IMR-90 (cell line): ENCODE results near the gene CDK5RAP3. TPM values are rescaled to one million over a fixed set of nuclear protein-coding genes. Genes with fewer than 3 reads are reported as not detected.

ENCODE experiments used
- ATAC-seq: fragments of 200-7000 bp; cut with Tn5 transposase; 2 replicates; pipeline ENCODE4 v1.9.1; 2020; ENCODE audit warnings: low read depth, mild to moderate bottlenecking, moderate library complexity
- BruUV-seq: library from RNA; stranded (reverse); fragments of 400-500 nt; replicated peaks from 2 replicates; lab custom pipeline; 2021; lab: Mats Ljungman, UMichigan
- CTCF ChIA-PET: fragments of 300-600 bp; formaldehyde crosslinking; extraction: SDS; loops from one replicate; lab custom pipeline; 2021; ENCODE audit warnings: antibody characterized with exemption; lab: Yijun Ruan, JAX
- POLR2A ChIA-PET: fragments of 300-600 bp; sonication (Branson Sonifier 250); formaldehyde crosslinking; loops from one replicate; lab custom pipeline; 2022; ENCODE audit warnings: antibody characterized with exemption; ENCODE audit not compliant: unreplicated experiment; lab: Charles Lee
- DNase-seq: peaks from one replicate; pipeline ENCODE4 v3.0.0; 2013
- H2AFZ ChIP-seq: replicated peaks from 2 replicates; pipeline ENCODE3; 2013; ENCODE audit warnings: low read length, mild to moderate bottlenecking; ENCODE audit not compliant: poor library complexity
- H2AK5ac ChIP-seq: 2 replicates; pipeline ENCODE4 v1.6.1; 2013; ENCODE audit warnings: low read depth, low read length, inconsistent platforms
- H2AK9ac ChIP-seq: replicated peaks from 2 replicates; pipeline ENCODE3; 2013; ENCODE audit warnings: mild to moderate bottlenecking, low read depth, low read length, moderate library complexity; ENCODE audit not compliant: poor library complexity
- H2BK120ac ChIP-seq: 2 replicates; pipeline ENCODE4 v1.6.1; 2013; ENCODE audit warnings: low read depth, low read length, inconsistent platforms
- H2BK15ac ChIP-seq: 3 replicates; pipeline ENCODE4 v1.6.1; 2013; ENCODE audit warnings: low read depth, low read length, inconsistent platforms
- H2BK20ac ChIP-seq: 2 replicates; pipeline ENCODE4 v1.6.1; 2013; ENCODE audit warnings: low read depth, mild to moderate bottlenecking, inconsistent platforms, low read length, moderate library complexity
- H2BK5ac ChIP-seq: 2 replicates; pipeline ENCODE4 v1.6.1; 2013; ENCODE audit warnings: mild to moderate bottlenecking, low read depth, low read length, inconsistent platforms; ENCODE audit not compliant: poor library complexity, severe bottlenecking
- H3K14ac ChIP-seq: replicated peaks from 2 replicates; pipeline ENCODE4 v1.6.1; 2013; ENCODE audit warnings: low read depth, low read length, inconsistent platforms
- H3K18ac ChIP-seq: 2 replicates; pipeline ENCODE4 v1.6.1; 2013; ENCODE audit warnings: low read depth, low read length, control low read depth
- H3K23ac ChIP-seq: 2 replicates; pipeline ENCODE4 v1.6.1; 2013; ENCODE audit warnings: low read depth, low read length, inconsistent platforms
- H3K27ac ChIP-seq: 2 replicates; pipeline ENCODE4 v1.5.1; 2013; ENCODE audit warnings: mild to moderate bottlenecking, control low read depth, low read length; ENCODE audit not compliant: insufficient read depth
- H3K27me3 ChIP-seq: 2 replicates; pipeline ENCODE4 v1.6.1; 2013; ENCODE audit warnings: low read length; ENCODE audit not compliant: control insufficient read depth, insufficient read depth
- H3K36me3 ChIP-seq: 2 replicates; pipeline ENCODE4 v1.6.1; 2013; ENCODE audit warnings: low read length, mixed read lengths; ENCODE audit not compliant: control insufficient read depth, insufficient read depth
- H3K4ac ChIP-seq: 2 replicates; pipeline ENCODE4 v1.6.1; 2013; ENCODE audit warnings: low read depth, low read length, inconsistent platforms
- H3K4me1 ChIP-seq: 2 replicates; pipeline ENCODE4 v1.6.1; 2013; ENCODE audit warnings: low read length, mixed read lengths; ENCODE audit not compliant: control insufficient read depth, insufficient read depth
- H3K4me2 ChIP-seq: 2 replicates; pipeline ENCODE4 v1.6.1; 2013; ENCODE audit warnings: low read depth, mild to moderate bottlenecking, control low read depth, low read length, moderate library complexity
- H3K4me3 ChIP-seq: 2 replicates; pipeline ENCODE4 v1.5.1; 2013; ENCODE audit warnings: low read depth, mild to moderate bottlenecking, control low read depth, low read length, moderate library complexity; ENCODE audit not compliant: insufficient read depth
- H3K56ac ChIP-seq: 2 replicates; pipeline ENCODE4 v1.6.1; 2013; ENCODE audit warnings: low read length, inconsistent platforms; ENCODE audit not compliant: insufficient read depth; ENCODE audit errors: extremely low read depth
- H3K79me1 ChIP-seq, 2 experiments: 2 replicates each; pipeline ENCODE4 v1.6.1; 2013; ENCODE audit warnings: low read length in 2 of 2, inconsistent platforms in 1 of 2, low read depth in 1 of 2
- H3K9ac ChIP-seq: 2 replicates; pipeline ENCODE4 v1.6.1; 2013; ENCODE audit warnings: low read depth, low read length, control low read depth
- H3K9me1 ChIP-seq: 2 replicates; pipeline ENCODE4 v1.6.1; 2013; ENCODE audit warnings: low read length, inconsistent platforms; ENCODE audit not compliant: insufficient read depth
- H3K9me3 ChIP-seq: 2 replicates; pipeline ENCODE4 v1.6.1; 2013; ENCODE audit warnings: low read length; ENCODE audit not compliant: control insufficient read depth, insufficient read depth
- H4K20me1 ChIP-seq: 2 replicates; pipeline ENCODE4 v1.6.1; 2013; ENCODE audit warnings: low read length, inconsistent platforms; ENCODE audit not compliant: insufficient read depth
- H4K5ac ChIP-seq: 2 replicates; pipeline ENCODE4 v1.6.1; 2013; ENCODE audit warnings: mild to moderate bottlenecking, low read depth, low read length, control low read depth
- H4K8ac ChIP-seq, 2 experiments: 2 replicates each; pipeline ENCODE4 v1.6.1; 2013; ENCODE audit warnings: low read depth in 2 of 2, low read length in 2 of 2, control low read depth in 1 of 2, inconsistent platforms in 1 of 2
- H4K91ac ChIP-seq: 2 replicates; pipeline ENCODE4 v1.6.1; 2013; ENCODE audit warnings: low read depth, low read length, inconsistent platforms; ENCODE audit not compliant: insufficient read depth
- BHLHE40 ChIP-seq: fragments of 150-350 bp; IDR thresholded peaks from 2 replicates; pipeline ENCODE4 v1.6.1; 2016; ENCODE audit warnings: mild to moderate bottlenecking, low read depth, low read length
- CHD1 ChIP-seq: IDR thresholded peaks from 2 replicates; pipeline ENCODE4 v1.6.1; 2012; ENCODE audit warnings: low read depth, low read length, improper control_type of control experiment
- ELK1 ChIP-seq: fragments of 150-350 bp; IDR thresholded peaks from 2 replicates; pipeline ENCODE4 v1.6.1; 2016; ENCODE audit warnings: low read depth, mild to moderate bottlenecking, low read length, moderate library complexity, borderline replicate concordance
- FOS ChIP-seq: fragments of 150-350 bp; IDR thresholded peaks from 2 replicates; pipeline ENCODE4 v1.6.1; 2016; ENCODE audit warnings: low read depth, low read length
- MAFK ChIP-seq: IDR thresholded peaks from 2 replicates; pipeline ENCODE4 v1.6.1; 2012; ENCODE audit warnings: low read depth, low read length, improper control_type of control experiment
- MAZ ChIP-seq: IDR thresholded peaks from 2 replicates; pipeline ENCODE4 v1.6.1; 2012; ENCODE audit warnings: low read depth, mild to moderate bottlenecking, low read length, improper control_type of control experiment, moderate library complexity, borderline replicate concordance
- MXI1 ChIP-seq: IDR thresholded peaks from 2 replicates; pipeline ENCODE4 v1.6.1; 2012; ENCODE audit warnings: low read depth, mild to moderate bottlenecking, low read length, moderate library complexity, borderline replicate concordance
- NFE2L2 ChIP-seq: fragments of 150-350 bp; IDR thresholded peaks from 2 replicates; pipeline ENCODE4 v1.6.1; 2016; ENCODE audit warnings: low read depth, mild to moderate bottlenecking, low read length
- POLR2A ChIP-seq: IDR thresholded peaks from 2 replicates; pipeline ENCODE4 v1.6.1; 2012; ENCODE audit warnings: mild to moderate bottlenecking, low read depth, low read length
- RAD21 ChIP-seq: IDR thresholded peaks from 2 replicates; pipeline ENCODE4 v1.6.1; 2012; ENCODE audit warnings: low read length, improper control_type of control experiment
- RCOR1 ChIP-seq: IDR thresholded peaks from 2 replicates; pipeline ENCODE4 v1.6.1; 2012; ENCODE audit warnings: mild to moderate bottlenecking, low read length, improper control_type of control experiment; ENCODE audit not compliant: insufficient replicate concordance
- RFX5 ChIP-seq: IDR thresholded peaks from 2 replicates; pipeline ENCODE4 v1.8.0; 2012; ENCODE audit warnings: low read depth, mild to moderate bottlenecking, low read length, moderate library complexity
- SMC3 ChIP-seq: fragments of 150-350 bp; IDR thresholded peaks from 2 replicates; pipeline ENCODE4 v1.6.1; 2016; ENCODE audit warnings: low read depth, mild to moderate bottlenecking, antibody characterized with exemption, low read length, moderate library complexity
- USF2 ChIP-seq: fragments of 150-350 bp; IDR thresholded peaks from 2 replicates; pipeline ENCODE4 v1.6.1; 2017; ENCODE audit warnings: mild to moderate bottlenecking, antibody characterized with exemption, low read length, low read depth
- WGBS, 2 experiments: methylation state at CpG; one replicate each; pipeline versions ENCODE4 v1.1.5 to v1.1.7; 2013; ENCODE audit warnings: missing lambda C conversion rate in 2 of 2; ENCODE audit not compliant: insufficient read length in 1 of 2; ENCODE audit errors: extremely low coverage in 2 of 2; 5-methylcytosine and 5-hydroxymethylcytosine counted together
- dilution Hi-C: fragments of 300-500 bp; cut with HindIII; formaldehyde crosslinking; loops from one replicate; pipeline ENCODE4 v1.14.3; 2018; ENCODE audit warnings: low sequenced_read_pairs; ENCODE audit not compliant: unreplicated experiment
- in situ Hi-C: fragments of 300-500 bp; cut with MboI; formaldehyde crosslinking; loops from 3 replicates; pipeline ENCODE4 v1.14.3; 2019; ENCODE audit warnings: low sequenced_read_pairs, inconsistent platforms, mixed read lengths
- intact Hi-C: fragments of 100-400 bp; cut with micrococcal nuclease; formaldehyde crosslinking; loops from 2 replicates; pipeline ENCODE4 v1.10.0; 2022
- polyA plus RNA-seq, 3 experiments: library from polyadenylated mRNA; depleted of rRNA; stranded (reverse); fragments of >200 nt; gene quantifications; 2 replicates each; pipeline ENCODE4 v1.2.3, GENCODE V29; 2012; ENCODE audit warnings: low replicate concordance in 1 of 3
- total RNA-seq: library from RNA; depleted of rRNA; stranded (reverse); fragments of >200 nt; gene quantifications from 2 replicates; pipeline ENCODE4 v1.2.3, GENCODE V29; 2012
- TF ChIP-seq, protein P1 (sequence below): conservative IDR thresholded peaks from 2 replicates; pipeline ENCODE4 v1.5.1; 2012; ENCODE audit warnings: mild to moderate bottlenecking, low read depth, low read length, improper control_type of control experiment

Gene CDK5RAP3
- total and polyA plus RNA-seq, 2 of the 4 experiments (the other 2 are of a cell fraction) = 75.3 to 153 TPM

DNA sequence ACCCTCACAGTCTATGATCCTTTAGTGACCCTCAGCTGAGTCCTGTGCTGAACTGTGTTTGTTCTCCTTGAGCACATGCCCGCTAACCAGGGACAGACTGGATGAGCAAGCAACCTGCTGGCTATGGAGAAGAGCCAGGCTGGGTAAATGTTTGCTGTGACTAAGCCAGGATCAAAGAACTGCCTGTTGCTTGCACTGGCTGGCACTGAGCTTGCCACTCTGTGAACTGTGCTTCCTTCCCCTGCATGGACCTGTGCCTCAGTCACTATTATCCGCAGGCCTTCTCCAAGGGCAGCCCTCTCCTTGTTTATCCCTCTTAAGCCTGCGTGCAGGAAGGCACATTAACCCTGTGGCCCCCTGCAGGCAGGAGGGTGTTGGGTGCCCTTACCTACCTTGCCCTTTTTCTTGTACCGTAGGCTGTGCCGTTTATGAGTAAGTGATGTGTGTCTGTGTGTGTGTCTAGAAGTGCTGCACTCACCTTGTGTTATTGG lies 22.2 kb upstream of the CDK5RAP3 start:
- Histone ChIP-seq H2AK9ac (peak overlapping the region; percentile 79), H2AFZ (peak overlapping the region; percentile 98), H3K18ac (no peak overlapping the region), H3K4me1 (peaks cover 3% of the 10 kb centered on the region), H2BK120ac (no peak overlapping the region), H2AK5ac (peak overlapping the region; percentile 71; the same call in 1 of the 2 replicates), H2BK15ac (no peak overlapping the region), H3K27ac (no peak overlapping the region), H3K36me3 (peaks cover 2% of the 10 kb centered on the region), H2BK5ac (no peak overlapping the region), H3K4me2 (no peak overlapping the region), H3K23ac (no peak overlapping the region), H4K91ac (no peak overlapping the region), H3K79me1 (peaks cover 0 to 5% of the 10 kb centered on the region in 2 experiments; a peak in 1 of 4 replicates), H3K9ac (no peak overlapping the region), H3K4ac (0 out of 2 replicates have a peak overlapping the region, but pooled peaks have one; percentile 38), H4K8ac (peak overlapping the region in 1 of 2 experiments; percentile 60; a peak in 2 of 4 replicates), H3K9me1 (no peaks in the 10 kb centered on the region), H4K5ac (no peak overlapping the region), H3K9me3 (no peaks in the 10 kb centered on the region), H3K4me3 (no peak overlapping the region), H4K20me1 (peaks cover 2% of the 10 kb centered on the region; the same call in 1 of the 2 replicates), H2BK20ac (0 out of 2 replicates have a peak overlapping the region, but pooled peaks have one; percentile 35), H3K56ac (no peak overlapping the region), H3K27me3 (no peaks in the 10 kb centered on the region), H3K14ac (no peak overlapping the region)
- ATAC-seq (peak; percentile 11), DNase-seq (no peak)
- WGBS, 2 experiments = 20% methylated on average over 1 of the region's 5 CpGs; no CpG with 5 or more reads in 1 of the 2 experiments
- in situ Hi-C loops = no loop called here
- no TSS peak for BruUV-seq
- intact Hi-C loops = loop anchor here (1.0 to 5.0 kb wide), 3 partner anchors 22 to 106 kb away; partner anchors contain the start of gene SCRN2
- CTCF ChIA-PET = interaction anchor here (1.0 to 3.3 kb wide), 3 partner anchors 19 to 69 kb away, joined by 3 to 23 read pairs (median 15); partner anchors contain the start of gene CDK5RAP3
- dilution Hi-C loops = no loop called here
- POLR2A ChIA-PET = no interaction called here
- TF ChIP-seq RFX5 (no peak), NFE2L2 (no peak), MAZ (no peak), MAFK (no peak), POLR2A (no peak; the same call in 1 of the 2 replicates), SMC3 (no peak), ELK1 (no peak), USF2 (no peak), BHLHE40 (no peak), CHD1 (no peak), MXI1 (no peak), FOS (no peak), RAD21 (no peak), RCOR1 (no peak)
- TF ChIP-seq, protein P1, sequence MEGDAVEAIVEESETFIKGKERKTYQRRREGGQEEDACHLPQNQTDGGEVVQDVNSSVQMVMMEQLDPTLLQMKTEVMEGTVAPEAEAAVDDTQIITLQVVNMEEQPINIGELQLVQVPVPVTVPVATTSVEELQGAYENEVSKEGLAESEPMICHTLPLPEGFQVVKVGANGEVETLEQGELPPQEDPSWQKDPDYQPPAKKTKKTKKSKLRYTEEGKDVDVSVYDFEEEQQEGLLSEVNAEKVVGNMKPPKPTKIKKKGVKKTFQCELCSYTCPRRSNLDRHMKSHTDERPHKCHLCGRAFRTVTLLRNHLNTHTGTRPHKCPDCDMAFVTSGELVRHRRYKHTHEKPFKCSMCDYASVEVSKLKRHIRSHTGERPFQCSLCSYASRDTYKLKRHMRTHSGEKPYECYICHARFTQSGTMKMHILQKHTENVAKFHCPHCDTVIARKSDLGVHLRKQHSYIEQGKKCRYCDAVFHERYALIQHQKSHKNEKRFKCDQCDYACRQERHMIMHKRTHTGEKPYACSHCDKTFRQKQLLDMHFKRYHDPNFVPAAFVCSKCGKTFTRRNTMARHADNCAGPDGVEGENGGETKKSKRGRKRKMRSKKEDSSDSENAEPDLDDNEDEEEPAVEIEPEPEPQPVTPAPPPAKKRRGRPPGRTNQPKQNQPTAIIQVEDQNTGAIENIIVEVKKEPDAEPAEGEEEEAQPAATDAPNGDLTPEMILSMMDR = no peak; the same call in 1 of the 2 replicates
